ENCODE data around the gene ARF4. TPM values are rescaled to one million over a fixed set of nuclear protein-coding genes. Genes with fewer than 3 reads are reported as not detected.
A peak's percentile ranks its signal among the peaks of the same experiment; 100 is the strongest.
"Not testable (repeated sequence)": the region's sequence is repeated elsewhere in the genome, so short reads cannot be mapped to it uniquely, and the experiment has no call there.

Gene ARF4
- total RNA-seq, result 10 to 100 TPM; 49.6 to 50.0 TPM

DNA sequence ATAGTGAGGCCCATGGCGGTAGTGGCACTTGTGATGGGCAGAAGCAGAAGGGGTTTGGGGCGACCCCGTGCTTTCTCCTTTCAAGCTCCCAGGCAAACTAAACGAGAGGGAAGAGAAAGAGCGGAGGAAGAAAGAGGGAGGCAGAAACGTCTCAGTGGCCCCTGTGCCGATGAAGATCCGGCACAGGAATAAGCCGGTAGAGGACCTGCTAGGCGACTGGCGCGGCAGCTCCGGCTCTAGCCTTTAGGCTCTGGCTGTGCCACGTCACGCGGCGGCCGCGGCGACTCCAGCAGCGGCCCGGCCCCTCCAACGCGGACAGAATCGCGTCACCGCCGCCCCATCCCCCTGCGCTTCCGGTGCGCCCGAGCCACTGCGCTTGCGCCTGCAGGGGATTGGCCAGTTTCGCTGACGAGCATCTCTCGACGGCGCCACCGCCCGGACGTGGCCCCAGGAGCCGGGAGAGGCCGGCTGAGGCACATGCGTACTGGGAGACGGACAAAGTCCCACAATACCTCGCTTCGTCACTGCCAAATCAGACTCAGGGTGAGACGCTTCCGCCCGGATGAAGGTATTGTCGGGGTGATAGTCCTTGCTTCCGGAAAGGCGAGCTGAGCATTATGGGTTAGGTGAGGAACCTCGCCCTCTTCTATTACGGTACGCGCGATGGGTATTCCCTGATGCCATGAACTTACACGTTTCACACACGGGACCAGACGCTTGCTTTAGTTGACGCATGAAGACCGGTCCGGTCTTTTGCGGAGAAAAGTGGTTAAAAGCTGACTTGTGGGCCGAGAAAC is at the start of gene ARF4:
Gene ARF4 (minus strand): TSS at position 218 of the 797 bp plus-strand sequence. CDS start 204 bp downstream, at position 14.
- CTCF ChIA-PET, result interaction anchor here (0.5 to 3.1 kb wide), 7 partner anchors 16 to 1133 kb away, joined by 3 to 10 read pairs (median 3); partner anchors contain the start of genes ARHGEF3, PDE12 and SLMAP
- Mint-ChIP-seq H3K4me3 (peak within 1 kb of the TSS; percentile 98), H3K9me3 (ENCODE audit: low read depth) (no peaks in the 10 kb centered on the region), H3K36me3 (ENCODE audit: low read depth) (peaks cover 33% of the 10 kb centered on the region), H3K27me3 (no peaks in the 10 kb centered on the region), H3K27ac (peak within 1 kb of the TSS; percentile 99), H3K4me1 (peaks cover 30% of the 10 kb centered on the region)
- intact Hi-C loops (cut with DNase I, micrococcal nuclease), result loop anchor here (1.0 to 10.0 kb wide), 16 partner anchors 40 to 915 kb away; partner anchors contain the start of genes APPL1 (in 2 of the 2), SLMAP (in 2 of the 2), ABHD6 (in 1 of the 2) and ARHGEF3 (in 1 of the 2)
- ATAC-seq (peak; percentile 94), DNase-seq (peak; percentile 99)
- POLR2A ChIA-PET, result interaction anchor here (0.7 to 2.8 kb wide), 5 partner anchors 41 to 161 kb away, joined by 3 to 30 read pairs (median 4); partner anchors contain the start of genes DENND6A, PDE12 and SLMAP

DNA sequence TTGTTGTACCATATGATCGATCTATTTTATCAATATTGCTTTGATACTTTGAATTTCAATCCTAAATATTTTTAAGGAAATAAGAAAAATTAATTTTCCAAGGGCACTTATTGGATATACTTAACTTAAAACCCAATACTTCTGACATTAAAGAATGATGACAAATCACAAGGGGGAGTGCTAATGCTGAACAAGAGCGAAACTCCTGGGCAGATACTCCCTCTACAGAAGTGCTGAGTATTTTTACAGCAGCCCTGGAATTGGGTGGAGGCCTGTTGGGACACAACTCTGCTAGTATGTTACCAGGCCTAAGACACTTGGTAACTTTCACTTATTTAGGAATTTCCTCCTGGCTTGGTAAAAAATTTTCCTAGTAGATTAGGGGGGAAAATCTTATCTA is 49.6 kb upstream of the ARF4 start:
- POLR2A ChIA-PET, result no interaction called here
- H3K27ac Mint-ChIP-seq, result no peak overlapping the region

GRCh38 chr3:57644740-57645139 is 47.6 kb upstream of the ARF4 start:
- peaks cover 14% of the 10 kb centered on the region for H3K9me3 Mint-ChIP-seq (ENCODE audit: low read depth)
- no peaks in the 10 kb centered on the region for H3K27me3 Mint-ChIP-seq
- H3K36me3 Mint-ChIP-seq (ENCODE audit: low read depth), result peaks cover 37% of the 10 kb centered on the region
- ChIA-PET POLR2A (no interaction called here), CTCF (interaction anchor here (1.7 kb wide), 1 partner anchor 9 kb away, joined by 3 read pairs; no protein-coding TSS in a partner anchor)
- peaks cover 9% of the 10 kb centered on the region for H3K4me1 Mint-ChIP-seq
- ATAC-seq (no peak), DNase-seq (no peak)
- intact Hi-C loops (cut with DNase I, micrococcal nuclease), result loop anchor here in 1 of 2 experiments (10.0 kb wide), 1 partner anchor 250 kb away; no protein-coding TSS in a partner anchor
- no peak overlapping the region for H3K27ac Mint-ChIP-seq
- H3K4me3 Mint-ChIP-seq, result no peak overlapping the region

More for the DNA sequence above, 49.6 kb upstream of the ARF4 start:
- ATAC-seq (peak; percentile 39), DNase-seq (no peak)
- H3K9me3 Mint-ChIP-seq (ENCODE audit: low read depth), result peaks cover 15% of the 10 kb centered on the region
- peaks cover 42% of the 10 kb centered on the region for H3K36me3 Mint-ChIP-seq (ENCODE audit: low read depth)
- peaks cover 9% of the 10 kb centered on the region for H3K4me1 Mint-ChIP-seq
- intact Hi-C loops (cut with DNase I, micrococcal nuclease), result loop anchor here in 1 of 2 experiments (10.0 kb wide), 1 partner anchor 252 kb away; no protein-coding TSS in a partner anchor
- H3K4me3 Mint-ChIP-seq, result no peak overlapping the region
- no peaks in the 10 kb centered on the region for H3K27me3 Mint-ChIP-seq
- CTCF ChIA-PET, result no interaction called here

DNA sequence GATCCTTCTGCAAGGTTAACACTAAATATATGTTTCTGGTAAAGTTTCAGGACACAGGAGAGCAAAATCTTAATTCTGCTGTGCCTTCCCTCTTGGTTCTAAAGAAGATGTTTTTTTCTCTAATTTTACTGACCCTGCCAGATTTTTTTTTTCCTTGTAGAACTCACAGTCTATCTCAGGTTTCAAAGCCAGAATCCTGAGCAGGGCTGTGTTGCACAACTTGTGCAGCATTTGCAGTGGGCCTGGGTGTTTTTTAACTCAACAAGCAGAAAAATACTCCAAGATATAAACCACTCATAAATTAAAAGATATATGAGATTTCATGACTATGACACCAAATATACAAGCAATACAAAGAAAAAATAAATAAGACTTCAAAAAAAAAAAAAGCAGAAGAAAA is 40.2 kb upstream of the ARF4 start:
- DNase-seq, result no peak
- intact Hi-C loops (cut with DNase I, micrococcal nuclease), result no loop called here
- H3K4me1 Mint-ChIP-seq, result no peaks in the 10 kb centered on the region
- no peak for ATAC-seq
- H3K27me3 Mint-ChIP-seq, result no peaks in the 10 kb centered on the region
- ChIA-PET POLR2A (no interaction called here), CTCF (no interaction called here)
- H3K27ac Mint-ChIP-seq, result no peak overlapping the region
- H3K9me3 Mint-ChIP-seq (ENCODE audit: low read depth), result no peaks in the 10 kb centered on the region
- peaks cover 38% of the 10 kb centered on the region for H3K36me3 Mint-ChIP-seq (ENCODE audit: low read depth)
- no peak overlapping the region for H3K4me3 Mint-ChIP-seq

DNA sequence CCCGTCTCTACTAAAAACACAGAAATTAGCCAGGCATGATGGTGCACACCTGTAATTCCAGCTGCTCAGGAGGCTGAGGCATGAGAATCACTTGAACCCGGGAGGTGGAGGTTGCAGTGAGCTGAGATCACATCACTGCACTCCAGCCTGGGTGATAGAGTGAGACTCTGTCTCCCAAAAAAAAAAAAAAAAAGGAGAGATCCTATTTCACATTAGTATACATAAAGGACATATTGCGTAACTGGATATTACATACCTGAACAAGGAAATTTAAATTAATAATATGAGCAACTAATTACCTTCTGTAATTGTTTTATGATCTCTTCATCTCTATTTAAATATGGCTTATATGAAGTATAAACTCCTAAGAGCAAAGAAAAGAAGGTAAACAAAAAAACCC is 37.1 kb upstream of the ARF4 start:
- POLR2A ChIA-PET; ATAC-seq; H3K27me3 Mint-ChIP-seq; H3K9me3 Mint-ChIP-seq (ENCODE audit: low read depth); intact Hi-C loops (cut with DNase I, micrococcal nuclease); CTCF ChIA-PET; DNase-seq; H3K4me1 Mint-ChIP-seq; H3K27ac Mint-ChIP-seq; H3K4me3 Mint-ChIP-seq: not testable (repeated sequence)
- H3K36me3 Mint-ChIP-seq (ENCODE audit: low read depth), result peaks cover 37% of the 10 kb centered on the region

DNA sequence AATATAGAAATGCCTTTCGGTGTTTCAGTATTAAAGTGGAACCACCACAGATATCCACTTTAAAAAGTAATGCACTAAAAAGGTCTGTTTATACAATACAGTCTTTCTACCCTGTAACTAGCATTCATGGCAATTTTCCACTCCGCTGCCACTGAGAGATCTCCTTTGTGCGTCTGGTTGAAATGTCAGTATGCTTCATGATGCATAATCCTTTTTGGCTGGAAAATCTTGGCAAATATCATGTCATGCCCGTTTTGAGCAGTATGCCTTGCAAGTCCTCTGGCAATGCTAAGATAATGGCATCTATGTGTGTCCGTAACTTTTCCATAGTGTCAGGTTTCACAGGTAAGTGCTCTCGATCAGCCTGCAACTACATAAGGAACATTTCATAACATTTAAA is 30.8 kb upstream of the ARF4 start:
- Mint-ChIP-seq H3K9me3 (ENCODE audit: low read depth) (no peaks in the 10 kb centered on the region), H3K27ac (no peak overlapping the region), H3K4me1 (no peaks in the 10 kb centered on the region), H3K27me3 (no peaks in the 10 kb centered on the region), H3K4me3 (no peak overlapping the region), H3K36me3 (ENCODE audit: low read depth) (peaks cover 46% of the 10 kb centered on the region)
- intact Hi-C loops (cut with DNase I, micrococcal nuclease), result no loop called here
- POLR2A ChIA-PET, result no interaction called here
- no peak for ATAC-seq
- CTCF ChIA-PET, result interaction anchor here (0.6 to 1.0 kb wide), 2 partner anchors 11 to 197 kb away, joined by 3 read pairs; no protein-coding TSS in a partner anchor
- DNase-seq, result no peak

DNA sequence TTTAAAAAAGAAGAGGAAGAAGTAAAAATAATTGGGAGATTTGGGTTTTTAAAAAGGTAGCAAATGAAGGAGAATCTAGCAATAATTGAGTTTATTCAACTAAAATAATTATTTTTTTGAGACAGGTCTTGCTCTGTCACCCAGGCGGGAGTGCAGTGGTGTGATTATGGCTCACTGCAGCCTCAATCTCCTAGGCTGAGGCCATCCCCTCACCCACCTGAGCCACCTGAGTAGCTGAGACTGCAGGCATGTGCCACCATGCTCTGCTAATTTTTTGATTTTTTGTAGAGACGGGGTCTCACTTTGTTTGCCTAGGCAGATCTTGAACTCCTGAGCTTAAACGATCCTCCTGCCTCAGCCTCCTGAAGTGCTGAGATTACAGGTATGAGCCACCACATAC is 27.7 kb upstream of the ARF4 start:
- no peak for DNase-seq
- Mint-ChIP-seq H3K27ac (no peak overlapping the region), H3K4me3 (no peak overlapping the region), H3K36me3 (ENCODE audit: low read depth) (peaks cover 34% of the 10 kb centered on the region), H3K4me1 (no peaks in the 10 kb centered on the region), H3K27me3 (no peaks in the 10 kb centered on the region), H3K9me3 (ENCODE audit: low read depth) (no peaks in the 10 kb centered on the region)
- CTCF ChIA-PET, result interaction anchor here (1.5 kb wide), 1 partner anchor 9 kb away, joined by 4 read pairs; no protein-coding TSS in a partner anchor
- no peak for ATAC-seq
- POLR2A ChIA-PET, result no interaction called here
- intact Hi-C loops (cut with DNase I, micrococcal nuclease), result no loop called here

GRCh38 chr3:57622362-57622761 is 25.2 kb upstream of the ARF4 start:
- POLR2A ChIA-PET, result no interaction called here
- CTCF ChIA-PET, result no interaction called here
- H3K27ac Mint-ChIP-seq, result no peak overlapping the region
- H3K27me3 Mint-ChIP-seq, result no peaks in the 10 kb centered on the region
- H3K4me3 Mint-ChIP-seq, result no peak overlapping the region
- peaks cover 26% of the 10 kb centered on the region for H3K36me3 Mint-ChIP-seq (ENCODE audit: low read depth)
- H3K9me3 Mint-ChIP-seq (ENCODE audit: low read depth), result no peaks in the 10 kb centered on the region
- H3K4me1 Mint-ChIP-seq, result no peaks in the 10 kb centered on the region
- ATAC-seq (no peak), DNase-seq (no peak)
- intact Hi-C loops (cut with DNase I, micrococcal nuclease), result no loop called here

DNA sequence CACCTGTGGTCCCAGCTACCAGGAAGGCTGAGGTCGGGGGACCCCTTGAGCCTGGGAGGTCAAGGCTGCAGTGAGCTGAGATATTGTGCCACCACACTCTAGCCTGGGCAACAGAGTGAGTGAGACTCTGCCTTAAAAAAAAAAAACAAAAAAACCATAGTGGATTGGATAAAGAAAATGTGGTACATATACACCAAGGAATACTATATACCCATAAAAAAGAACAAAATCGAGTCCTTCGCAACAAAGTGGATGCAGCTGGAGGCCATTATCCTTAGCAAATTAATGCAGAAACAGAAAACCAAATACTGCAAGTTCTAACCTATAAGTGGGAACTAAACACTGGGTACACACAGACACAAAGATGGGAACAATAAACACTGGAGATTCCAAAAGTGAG is 20.6 kb upstream of the ARF4 start:
- CTCF ChIA-PET, result no interaction called here
- Mint-ChIP-seq H3K9me3 (ENCODE audit: low read depth) (no peaks in the 10 kb centered on the region), H3K36me3 (ENCODE audit: low read depth) (peaks cover 4% of the 10 kb centered on the region), H3K4me3 (no peak overlapping the region), H3K27ac (no peak overlapping the region), H3K4me1 (no peaks in the 10 kb centered on the region), H3K27me3 (no peaks in the 10 kb centered on the region)
- POLR2A ChIA-PET, result no interaction called here
- no peak for ATAC-seq
- DNase-seq, result no peak
- intact Hi-C loops (cut with DNase I, micrococcal nuclease), result no loop called here

GRCh38 chr3:57616233-57616632 is 19.1 kb upstream of the ARF4 start:
- Mint-ChIP-seq H3K36me3 (ENCODE audit: low read depth) (peaks cover 9% of the 10 kb centered on the region), H3K27me3 (no peaks in the 10 kb centered on the region), H3K27ac (no peak overlapping the region), H3K4me1 (no peaks in the 10 kb centered on the region), H3K4me3 (no peak overlapping the region), H3K9me3 (ENCODE audit: low read depth) (no peaks in the 10 kb centered on the region)
- ATAC-seq (no peak), DNase-seq (no peak)
- ChIA-PET POLR2A (interaction anchor here (0.7 kb wide), 1 partner anchor 32 kb away, joined by 4 read pairs; no protein-coding TSS in a partner anchor), CTCF (interaction anchor here (1.2 kb wide), 1 partner anchor 543 kb away, joined by 3 read pairs; no protein-coding TSS in a partner anchor)
- intact Hi-C loops (cut with DNase I, micrococcal nuclease), result no loop called here

DNA sequence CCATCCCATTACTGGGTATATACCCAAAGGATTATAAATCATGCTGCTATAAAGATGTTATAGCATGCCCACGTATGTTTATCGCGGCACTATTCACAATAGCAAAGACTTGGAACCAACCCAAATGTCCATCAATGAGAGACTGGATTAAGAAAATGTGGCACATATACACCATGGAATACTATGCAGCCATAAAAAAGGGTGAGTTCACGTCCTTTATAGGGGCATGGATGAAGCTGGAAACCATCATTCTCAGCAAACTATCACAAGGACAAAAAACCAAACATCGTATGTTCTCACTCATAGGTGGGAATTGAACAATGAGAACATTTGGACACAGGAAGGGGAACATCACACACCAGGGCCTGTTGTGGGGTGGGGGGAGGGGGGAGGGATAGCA is 14.7 kb upstream of the ARF4 start:
- H3K27me3 Mint-ChIP-seq; H3K27ac Mint-ChIP-seq; POLR2A ChIA-PET; CTCF ChIA-PET; DNase-seq; ATAC-seq; H3K4me3 Mint-ChIP-seq; intact Hi-C loops (cut with DNase I, micrococcal nuclease); H3K4me1 Mint-ChIP-seq: not testable (repeated sequence)
- Mint-ChIP-seq H3K36me3 (ENCODE audit: low read depth) (peaks cover 29% of the 10 kb centered on the region), H3K9me3 (ENCODE audit: low read depth) (peaks cover 18% of the 10 kb centered on the region)

DNA sequence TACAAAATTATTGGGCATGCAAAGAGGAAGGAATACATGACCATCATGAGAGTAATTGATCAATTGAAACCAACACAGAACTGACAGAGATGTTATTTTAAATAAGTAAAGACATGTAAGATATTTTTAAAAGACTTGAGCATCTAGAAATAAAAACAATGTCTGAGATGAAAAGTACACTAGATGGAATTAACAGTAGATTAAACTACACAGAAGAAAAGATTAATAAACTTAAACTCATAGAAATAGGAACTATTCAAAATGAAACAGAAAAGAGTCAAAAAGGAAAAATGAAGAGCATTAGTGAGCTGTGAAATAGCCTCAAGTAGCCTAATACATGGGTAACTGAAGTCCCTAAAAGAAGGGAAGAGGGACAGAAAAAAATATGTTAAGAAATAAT is 8.5 kb upstream of the ARF4 start:
- H3K4me1 Mint-ChIP-seq, result no peaks in the 10 kb centered on the region
- POLR2A ChIA-PET, result no interaction called here
- peaks cover 24% of the 10 kb centered on the region for H3K9me3 Mint-ChIP-seq (ENCODE audit: low read depth)

More for the DNA sequence above, 8.5 kb upstream of the ARF4 start:
- no peak for DNase-seq
- Mint-ChIP-seq H3K27me3 (no peaks in the 10 kb centered on the region), H3K27ac (no peak overlapping the region), H3K36me3 (ENCODE audit: low read depth) (peaks cover 48% of the 10 kb centered on the region), H3K4me3 (no peak overlapping the region)
- CTCF ChIA-PET, result no interaction called here
- ATAC-seq, result no peak
- intact Hi-C loops (cut with DNase I, micrococcal nuclease), result no loop called here

Data from activated CD4-positive, alpha-beta T cell treated with anti-CD3 and anti-CD28 coated beads for 36 hours (primary cell).